ENCODE results near the gene NPAS2. TPM values are rescaled to one million over a fixed set of nuclear protein-coding genes. Genes with fewer than 3 reads are reported as not detected.

Gene NPAS2
- polyA plus RNA-seq, 1 donor (not counting 4 experiments of a cell fraction or from before 2014, with no cell fraction given) = 17.7 TPM

DNA sequence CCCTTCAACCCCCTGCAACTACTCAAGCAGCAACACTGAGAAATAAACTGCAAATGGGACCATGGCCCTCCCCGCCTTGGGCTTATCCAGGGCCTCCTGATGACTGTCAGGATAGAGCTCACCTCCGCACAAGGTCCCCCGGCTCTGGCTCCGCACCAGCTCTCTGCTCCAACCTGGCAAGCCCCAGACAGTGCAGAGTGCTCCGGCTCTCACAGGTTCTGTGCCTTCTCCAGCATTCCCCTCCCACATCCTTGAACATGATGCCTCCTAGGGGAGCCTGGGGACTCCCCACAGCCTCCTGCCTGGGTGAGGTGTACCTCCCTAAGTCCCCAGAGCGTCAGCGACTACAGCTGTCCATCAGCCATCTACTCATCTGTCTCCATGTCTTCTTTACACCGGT is 26.7 kb upstream of the NPAS2 start:
- DNase-seq (ENCODE audit: low read depth, low spot score) (no peak), FAIRE-seq (no peak)
- Histone ChIP-seq H3K4me2 (ENCODE audit: control insufficient read depth, extremely low read depth, insufficient read depth, low read depth, low read length) (no peak overlapping the region), H3K9ac (ENCODE audit: control insufficient read depth, extremely low read depth, insufficient read depth, low read length) (no peak overlapping the region), H3K9me3 (ENCODE audit: control insufficient read depth, low read depth, low read length) (no peaks in the 10 kb centered on the region), H3K79me2 (ENCODE audit: control insufficient read depth, insufficient read depth, low read length) (no peaks in the 10 kb centered on the region), H3K4me3 (ENCODE audit: control insufficient read depth in 2 of 3, extremely low read depth in 1 of 3, insufficient read depth in 2 of 3, low read depth in 1 of 3, low read length in 3 of 3) (no peak overlapping the region), H3K36me3 (ENCODE audit: control insufficient read depth in 2 of 2, extremely low read depth in 1 of 2, insufficient read depth in 2 of 2, low read length in 2 of 2) (no peaks in the 10 kb centered on the region), H2AFZ (ENCODE audit: control insufficient read depth, low read length) (no peak overlapping the region), H3K27me3 (ENCODE audit: control insufficient read depth, extremely low read depth, insufficient read depth, low read length) (no peaks in the 10 kb centered on the region), H4K20me1 (ENCODE audit: control insufficient read depth, extremely low read depth, insufficient read depth, low read length) (no peaks in the 10 kb centered on the region), H3K4me1 (ENCODE audit: control insufficient read depth, extremely low read depth, insufficient read depth, low read length) (peaks cover 8% of the 10 kb centered on the region), H3K27ac (ENCODE audit: control insufficient read depth, insufficient read depth, low read length) (no peak overlapping the region), H3K9me1 (ENCODE audit: control insufficient read depth, extremely low read depth, insufficient read depth, low read length) (no peaks in the 10 kb centered on the region)
- dilution Hi-C loops (cut with MboI; ENCODE audit: extremely low pct_ligation_motif_present, low sequenced_read_pairs) = no loop called here
- TF ChIP-seq, protein P1, sequence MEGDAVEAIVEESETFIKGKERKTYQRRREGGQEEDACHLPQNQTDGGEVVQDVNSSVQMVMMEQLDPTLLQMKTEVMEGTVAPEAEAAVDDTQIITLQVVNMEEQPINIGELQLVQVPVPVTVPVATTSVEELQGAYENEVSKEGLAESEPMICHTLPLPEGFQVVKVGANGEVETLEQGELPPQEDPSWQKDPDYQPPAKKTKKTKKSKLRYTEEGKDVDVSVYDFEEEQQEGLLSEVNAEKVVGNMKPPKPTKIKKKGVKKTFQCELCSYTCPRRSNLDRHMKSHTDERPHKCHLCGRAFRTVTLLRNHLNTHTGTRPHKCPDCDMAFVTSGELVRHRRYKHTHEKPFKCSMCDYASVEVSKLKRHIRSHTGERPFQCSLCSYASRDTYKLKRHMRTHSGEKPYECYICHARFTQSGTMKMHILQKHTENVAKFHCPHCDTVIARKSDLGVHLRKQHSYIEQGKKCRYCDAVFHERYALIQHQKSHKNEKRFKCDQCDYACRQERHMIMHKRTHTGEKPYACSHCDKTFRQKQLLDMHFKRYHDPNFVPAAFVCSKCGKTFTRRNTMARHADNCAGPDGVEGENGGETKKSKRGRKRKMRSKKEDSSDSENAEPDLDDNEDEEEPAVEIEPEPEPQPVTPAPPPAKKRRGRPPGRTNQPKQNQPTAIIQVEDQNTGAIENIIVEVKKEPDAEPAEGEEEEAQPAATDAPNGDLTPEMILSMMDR (optimal IDR thresholded peaks at IDR 0.05 in 1 of 3, IDR thresholded peaks at IDR 0.05 in 1 of 3, conservative IDR thresholded peaks at IDR 0.05 in 1 of 3; ENCODE audit: extremely low read depth in 1 of 3, insufficient read depth in 2 of 3, low read length in 3 of 3) = no peak
- TF ChIP-seq EZH2 (IDR thresholded peaks at IDR 0.05; ENCODE audit: low read length) = no peak

DNA sequence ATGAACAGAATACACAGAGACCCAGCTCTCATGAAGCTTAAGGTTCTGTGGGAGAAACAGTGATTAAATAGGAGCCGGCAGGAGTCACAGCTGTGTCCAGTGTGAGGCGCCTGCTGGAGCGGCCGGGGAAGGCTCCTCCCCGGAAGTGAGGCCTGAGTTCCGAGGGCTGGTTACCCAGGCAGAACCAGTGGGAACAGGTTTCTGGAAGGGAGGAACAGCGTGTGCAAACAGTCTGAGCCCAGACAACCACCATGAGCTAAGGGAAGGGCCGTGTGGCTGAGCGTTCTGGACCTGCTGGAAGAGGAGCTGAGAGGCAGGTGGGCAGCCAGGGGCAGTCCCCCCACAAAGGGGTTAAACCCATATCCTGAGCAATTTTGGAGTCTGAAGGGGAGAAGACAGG is 26.0 kb upstream of the NPAS2 start:
- no peak overlapping the region for H2AFZ ChIP-seq (ENCODE audit: control insufficient read depth, low read length)

More for the DNA sequence above, 26.0 kb upstream of the NPAS2 start:
- no peaks in the 10 kb centered on the region for H3K36me3 ChIP-seq (ENCODE audit: control insufficient read depth in 2 of 2, extremely low read depth in 1 of 2, insufficient read depth in 2 of 2, low read length in 2 of 2)
- no peaks in the 10 kb centered on the region for H4K20me1 ChIP-seq (ENCODE audit: control insufficient read depth, extremely low read depth, insufficient read depth, low read length)
- no peak for FAIRE-seq
- no peak overlapping the region for H3K9ac ChIP-seq (ENCODE audit: control insufficient read depth, extremely low read depth, insufficient read depth, low read length)
- H3K79me2 ChIP-seq (ENCODE audit: control insufficient read depth, insufficient read depth, low read length) = no peaks in the 10 kb centered on the region
- dilution Hi-C loops (cut with MboI; ENCODE audit: extremely low pct_ligation_motif_present, low sequenced_read_pairs) = no loop called here
- H3K4me1 ChIP-seq (ENCODE audit: control insufficient read depth, extremely low read depth, insufficient read depth, low read length) = peaks cover 8% of the 10 kb centered on the region
- no peaks in the 10 kb centered on the region for H3K9me1 ChIP-seq (ENCODE audit: control insufficient read depth, extremely low read depth, insufficient read depth, low read length)
- H3K4me2 ChIP-seq (ENCODE audit: control insufficient read depth, extremely low read depth, insufficient read depth, low read depth, low read length) = no peak overlapping the region
- no peak overlapping the region for H3K27ac ChIP-seq (ENCODE audit: control insufficient read depth, insufficient read depth, low read length)
- no peaks in the 10 kb centered on the region for H3K27me3 ChIP-seq (ENCODE audit: control insufficient read depth, extremely low read depth, insufficient read depth, low read length)
- TF ChIP-seq EZH2 (IDR thresholded peaks at IDR 0.05; ENCODE audit: low read length) = no peak
- TF ChIP-seq, protein P1 (optimal IDR thresholded peaks at IDR 0.05 in 1 of 3, IDR thresholded peaks at IDR 0.05 in 1 of 3, conservative IDR thresholded peaks at IDR 0.05 in 1 of 3; ENCODE audit: extremely low read depth in 1 of 3, insufficient read depth in 2 of 3, low read length in 3 of 3) = no peak
- no peaks in the 10 kb centered on the region for H3K9me3 ChIP-seq (ENCODE audit: control insufficient read depth, low read depth, low read length)
- H3K4me3 ChIP-seq (ENCODE audit: control insufficient read depth in 2 of 3, extremely low read depth in 1 of 3, insufficient read depth in 2 of 3, low read depth in 1 of 3, low read length in 3 of 3) = no peak overlapping the region
- DNase-seq (ENCODE audit: low read depth, low spot score) = no peak

All from keratinocyte (primary cell).